ENCODE data around the gene LSM10. TPM values are rescaled to one million over a fixed set of nuclear protein-coding genes. Genes with fewer than 3 reads are reported as not detected.

The LSM10 gene
- total RNA-seq, 4 donors from 2014 or later = 3.7 to 48.1 (median 15.1) TPM

DNA sequence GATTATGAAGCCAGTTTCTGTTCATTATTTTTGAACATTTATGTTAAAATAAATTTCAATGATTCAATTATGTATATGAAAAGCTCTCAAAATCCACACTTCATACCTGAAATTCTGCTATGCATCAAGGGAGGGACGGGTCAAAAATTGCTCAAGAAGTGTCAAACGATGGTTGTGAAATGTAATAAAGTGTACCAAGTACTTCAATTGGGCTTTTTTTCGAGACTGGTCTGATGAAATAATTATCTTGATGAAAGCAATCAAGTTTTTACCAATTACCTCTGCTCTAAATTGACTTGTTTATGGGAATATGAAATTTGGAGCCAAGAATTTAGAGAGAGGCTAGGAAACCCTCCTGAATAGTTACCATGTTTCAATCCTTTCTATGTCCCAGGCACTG is 44.6 kb upstream of the LSM10 start:
- no peaks in the 10 kb centered on the region for H3K4me1 ChIP-seq
- intact Hi-C loops (cut with DNase I; ENCODE audit: low total_unique reads) = no loop called here
- no peak for DNase-seq
- TF ChIP-seq POLR2A (IDR thresholded peaks at IDR 0.05) = no peak
- TF ChIP-seq, protein P1, sequence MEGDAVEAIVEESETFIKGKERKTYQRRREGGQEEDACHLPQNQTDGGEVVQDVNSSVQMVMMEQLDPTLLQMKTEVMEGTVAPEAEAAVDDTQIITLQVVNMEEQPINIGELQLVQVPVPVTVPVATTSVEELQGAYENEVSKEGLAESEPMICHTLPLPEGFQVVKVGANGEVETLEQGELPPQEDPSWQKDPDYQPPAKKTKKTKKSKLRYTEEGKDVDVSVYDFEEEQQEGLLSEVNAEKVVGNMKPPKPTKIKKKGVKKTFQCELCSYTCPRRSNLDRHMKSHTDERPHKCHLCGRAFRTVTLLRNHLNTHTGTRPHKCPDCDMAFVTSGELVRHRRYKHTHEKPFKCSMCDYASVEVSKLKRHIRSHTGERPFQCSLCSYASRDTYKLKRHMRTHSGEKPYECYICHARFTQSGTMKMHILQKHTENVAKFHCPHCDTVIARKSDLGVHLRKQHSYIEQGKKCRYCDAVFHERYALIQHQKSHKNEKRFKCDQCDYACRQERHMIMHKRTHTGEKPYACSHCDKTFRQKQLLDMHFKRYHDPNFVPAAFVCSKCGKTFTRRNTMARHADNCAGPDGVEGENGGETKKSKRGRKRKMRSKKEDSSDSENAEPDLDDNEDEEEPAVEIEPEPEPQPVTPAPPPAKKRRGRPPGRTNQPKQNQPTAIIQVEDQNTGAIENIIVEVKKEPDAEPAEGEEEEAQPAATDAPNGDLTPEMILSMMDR (IDR thresholded peaks at IDR 0.05) = no peak
- H3K27ac ChIP-seq = no peak overlapping the region
- no peaks in the 10 kb centered on the region for H3K9me3 ChIP-seq
- H3K27me3 ChIP-seq = no peaks in the 10 kb centered on the region
- H3K36me3 ChIP-seq = no peaks in the 10 kb centered on the region
- no peak overlapping the region for H3K4me3 ChIP-seq

DNA sequence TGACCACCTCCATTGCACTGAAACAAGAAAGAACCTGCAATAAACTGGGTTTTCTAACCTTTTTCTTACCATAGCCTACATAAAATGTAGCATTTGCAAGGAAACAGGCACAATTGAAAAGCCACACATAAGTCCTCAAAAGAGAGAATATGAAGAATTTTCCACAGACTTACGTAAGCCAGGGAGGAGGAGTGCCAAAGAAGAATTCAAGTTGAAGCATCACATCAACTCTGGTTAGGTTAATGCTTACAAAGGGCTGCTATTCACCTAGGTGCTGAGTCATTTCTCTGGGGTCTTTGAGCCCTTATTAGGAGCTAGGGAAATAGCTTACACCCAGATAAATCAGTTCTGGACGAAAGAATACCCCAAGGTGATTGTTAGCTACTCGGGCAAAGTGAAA is 42.9 kb upstream of the LSM10 start:
- no peak for TF ChIP-seq POLR2A (IDR thresholded peaks at IDR 0.05)
- TF ChIP-seq, protein P1 (IDR thresholded peaks at IDR 0.05) = no peak
- H3K9me3 ChIP-seq = no peaks in the 10 kb centered on the region
- no peak for DNase-seq
- H3K27ac ChIP-seq = no peak overlapping the region
- intact Hi-C loops (cut with DNase I; ENCODE audit: low total_unique reads) = no loop called here
- no peaks in the 10 kb centered on the region for H3K27me3 ChIP-seq
- H3K36me3 ChIP-seq = no peaks in the 10 kb centered on the region
- no peaks in the 10 kb centered on the region for H3K4me1 ChIP-seq
- no peak overlapping the region for H3K4me3 ChIP-seq

DNA sequence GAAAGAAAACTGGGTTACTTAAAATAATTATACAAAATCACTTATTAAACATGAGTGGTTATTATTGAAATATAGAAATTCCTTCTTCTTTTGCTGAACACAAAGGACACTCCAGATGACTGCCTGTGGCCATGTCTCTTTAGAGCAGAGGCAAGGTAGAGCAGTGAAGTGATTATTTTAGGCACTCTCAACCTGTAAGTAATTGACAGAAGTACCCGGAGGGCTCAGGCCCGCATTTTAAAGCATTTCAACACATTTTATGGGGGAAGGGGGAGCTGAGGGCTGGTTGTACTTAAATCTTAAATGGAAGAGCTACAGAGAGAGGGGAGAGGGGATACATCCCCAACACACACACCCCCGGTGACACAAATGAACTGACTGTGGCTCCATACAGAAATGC is 42.3 kb upstream of the LSM10 start:
- no peak overlapping the region for H3K4me3 ChIP-seq
- H3K36me3 ChIP-seq = no peaks in the 10 kb centered on the region
- no peaks in the 10 kb centered on the region for H3K4me1 ChIP-seq
- no peak for DNase-seq
- no peak overlapping the region for H3K27ac ChIP-seq
- intact Hi-C loops (cut with DNase I; ENCODE audit: low total_unique reads) = no loop called here
- H3K9me3 ChIP-seq = no peaks in the 10 kb centered on the region
- TF ChIP-seq, protein P1 (IDR thresholded peaks at IDR 0.05) = no peak
- no peak for TF ChIP-seq POLR2A (IDR thresholded peaks at IDR 0.05)
- no peaks in the 10 kb centered on the region for H3K27me3 ChIP-seq

DNA sequence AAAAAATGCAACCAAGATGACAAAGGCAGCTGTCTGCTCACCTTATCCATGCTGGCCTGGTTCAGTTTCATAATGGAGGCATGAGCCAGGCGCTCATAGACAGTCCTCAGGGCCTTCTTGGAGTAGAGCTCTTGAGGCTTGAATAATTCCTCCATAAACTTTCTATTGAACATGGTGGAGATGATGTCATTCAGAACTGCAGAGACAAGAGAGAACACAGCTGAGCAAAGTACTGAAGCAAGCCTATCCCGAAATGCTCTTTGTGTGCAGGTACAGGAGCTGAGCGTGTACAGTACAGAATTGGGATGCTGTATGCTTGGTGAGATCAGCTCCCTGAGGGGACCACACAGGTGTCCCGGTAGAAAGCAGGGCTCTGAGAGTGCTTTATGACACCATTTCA is 41.0 kb upstream of the LSM10 start:
- Histone ChIP-seq H3K27me3 (no peaks in the 10 kb centered on the region), H3K4me3 (no peak overlapping the region), H3K4me1 (no peaks in the 10 kb centered on the region), H3K36me3 (no peaks in the 10 kb centered on the region), H3K9me3 (no peaks in the 10 kb centered on the region), H3K27ac (no peak overlapping the region)
- no peak for TF ChIP-seq POLR2A (IDR thresholded peaks at IDR 0.05)
- TF ChIP-seq, protein P1 (IDR thresholded peaks at IDR 0.05) = no peak
- no peak for DNase-seq
- intact Hi-C loops (cut with DNase I; ENCODE audit: low total_unique reads) = no loop called here

DNA sequence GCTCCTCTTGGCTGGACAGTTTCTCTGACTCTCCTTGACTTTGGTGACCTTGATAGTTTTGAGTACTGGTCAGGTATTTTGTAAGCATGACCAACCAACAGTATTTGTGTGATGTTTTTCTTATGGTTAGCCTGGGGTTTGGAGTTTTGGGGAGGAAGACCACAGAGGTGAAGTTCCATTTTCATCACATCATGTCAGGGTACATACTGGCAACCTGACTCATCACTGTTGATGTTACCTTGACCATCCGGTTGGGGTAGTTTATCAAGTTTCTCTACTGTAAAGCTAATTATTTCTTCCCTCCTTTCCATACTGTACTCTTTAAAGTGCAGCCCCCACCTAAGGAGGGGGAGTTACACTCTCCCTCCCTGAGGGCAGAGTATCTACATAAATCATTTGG is 39.1 kb upstream of the LSM10 start:
- no peak overlapping the region for H3K4me3 ChIP-seq
- no peaks in the 10 kb centered on the region for H3K27me3 ChIP-seq
- TF ChIP-seq POLR2A (IDR thresholded peaks at IDR 0.05) = no peak
- TF ChIP-seq, protein P1 (IDR thresholded peaks at IDR 0.05) = no peak
- DNase-seq = no peak
- H3K27ac ChIP-seq = no peak overlapping the region
- intact Hi-C loops (cut with DNase I; ENCODE audit: low total_unique reads) = no loop called here
- H3K9me3 ChIP-seq = no peaks in the 10 kb centered on the region
- H3K36me3 ChIP-seq = no peaks in the 10 kb centered on the region
- no peaks in the 10 kb centered on the region for H3K4me1 ChIP-seq
